ENCODE measurements around the gene GTF3C5. TPM values are rescaled to one million over a fixed set of nuclear protein-coding genes. Genes with fewer than 3 reads are reported as not detected.
"Not testable (repeated sequence)": the region's sequence is repeated elsewhere in the genome, so short reads cannot be mapped to it uniquely, and the experiment has no call there.

The GTF3C5 gene
- polyA plus RNA-seq, 1 donor from 2014 or later: 103 TPM

DNA sequence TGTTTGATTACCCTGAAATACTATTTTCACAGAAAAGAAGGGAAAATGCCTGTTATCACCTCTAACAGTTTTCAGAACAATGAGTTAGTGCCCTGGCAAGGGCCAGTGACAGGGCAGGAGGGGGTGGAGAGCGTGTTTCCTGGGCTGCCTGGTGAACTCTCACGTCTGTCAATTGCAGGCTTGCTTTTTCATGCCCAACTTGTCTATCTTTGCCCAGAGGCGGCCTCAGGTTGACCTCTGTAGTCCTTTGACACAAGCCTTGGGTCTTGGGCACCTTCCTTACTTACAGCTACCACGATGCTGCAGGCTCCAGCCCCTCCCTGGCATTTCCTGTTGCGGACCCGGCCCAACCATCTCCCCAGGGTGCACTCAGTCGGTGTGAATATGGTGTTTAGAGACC is 28.8 kb downstream of the GTF3C5 start:
- Histone ChIP-seq H4K20me1 (ENCODE audit: insufficient read depth) (no peaks in the 10 kb centered on the region), H3K4me2 (ENCODE audit: low read length) (no peak overlapping the region), H3K79me2 (replicated peaks; ENCODE audit: insufficient read depth, low read length) (no peaks in the 10 kb centered on the region), H2AFZ (ENCODE audit: low read depth, low read length) (no peak overlapping the region), H3K4me3 (ENCODE audit: low read length) (no peak overlapping the region), H3F3A (ENCODE audit: insufficient read depth, low read length, poor library complexity, severe bottlenecking) (no peaks in the 10 kb centered on the region), H3K27me3 (ENCODE audit: insufficient read depth, low read depth, low read length) (no peaks in the 10 kb centered on the region), H3K9ac (ENCODE audit: low read length) (no peak overlapping the region), H3K9me3 (ENCODE audit: low read length) (no peaks in the 10 kb centered on the region), H3K36me3 (ENCODE audit: insufficient read depth, low read length) (no peaks in the 10 kb centered on the region), H3K9me2 (ENCODE audit: insufficient read depth, low read length) (no peaks in the 10 kb centered on the region), H3K27ac (ENCODE audit: low read length) (no peak overlapping the region)
- TF ChIP-seq, protein P1, sequence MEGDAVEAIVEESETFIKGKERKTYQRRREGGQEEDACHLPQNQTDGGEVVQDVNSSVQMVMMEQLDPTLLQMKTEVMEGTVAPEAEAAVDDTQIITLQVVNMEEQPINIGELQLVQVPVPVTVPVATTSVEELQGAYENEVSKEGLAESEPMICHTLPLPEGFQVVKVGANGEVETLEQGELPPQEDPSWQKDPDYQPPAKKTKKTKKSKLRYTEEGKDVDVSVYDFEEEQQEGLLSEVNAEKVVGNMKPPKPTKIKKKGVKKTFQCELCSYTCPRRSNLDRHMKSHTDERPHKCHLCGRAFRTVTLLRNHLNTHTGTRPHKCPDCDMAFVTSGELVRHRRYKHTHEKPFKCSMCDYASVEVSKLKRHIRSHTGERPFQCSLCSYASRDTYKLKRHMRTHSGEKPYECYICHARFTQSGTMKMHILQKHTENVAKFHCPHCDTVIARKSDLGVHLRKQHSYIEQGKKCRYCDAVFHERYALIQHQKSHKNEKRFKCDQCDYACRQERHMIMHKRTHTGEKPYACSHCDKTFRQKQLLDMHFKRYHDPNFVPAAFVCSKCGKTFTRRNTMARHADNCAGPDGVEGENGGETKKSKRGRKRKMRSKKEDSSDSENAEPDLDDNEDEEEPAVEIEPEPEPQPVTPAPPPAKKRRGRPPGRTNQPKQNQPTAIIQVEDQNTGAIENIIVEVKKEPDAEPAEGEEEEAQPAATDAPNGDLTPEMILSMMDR (IDR thresholded peaks at IDR 0.05; ENCODE audit: poor library complexity, severe bottlenecking): no peak
- TF ChIP-seq, protein P2, sequence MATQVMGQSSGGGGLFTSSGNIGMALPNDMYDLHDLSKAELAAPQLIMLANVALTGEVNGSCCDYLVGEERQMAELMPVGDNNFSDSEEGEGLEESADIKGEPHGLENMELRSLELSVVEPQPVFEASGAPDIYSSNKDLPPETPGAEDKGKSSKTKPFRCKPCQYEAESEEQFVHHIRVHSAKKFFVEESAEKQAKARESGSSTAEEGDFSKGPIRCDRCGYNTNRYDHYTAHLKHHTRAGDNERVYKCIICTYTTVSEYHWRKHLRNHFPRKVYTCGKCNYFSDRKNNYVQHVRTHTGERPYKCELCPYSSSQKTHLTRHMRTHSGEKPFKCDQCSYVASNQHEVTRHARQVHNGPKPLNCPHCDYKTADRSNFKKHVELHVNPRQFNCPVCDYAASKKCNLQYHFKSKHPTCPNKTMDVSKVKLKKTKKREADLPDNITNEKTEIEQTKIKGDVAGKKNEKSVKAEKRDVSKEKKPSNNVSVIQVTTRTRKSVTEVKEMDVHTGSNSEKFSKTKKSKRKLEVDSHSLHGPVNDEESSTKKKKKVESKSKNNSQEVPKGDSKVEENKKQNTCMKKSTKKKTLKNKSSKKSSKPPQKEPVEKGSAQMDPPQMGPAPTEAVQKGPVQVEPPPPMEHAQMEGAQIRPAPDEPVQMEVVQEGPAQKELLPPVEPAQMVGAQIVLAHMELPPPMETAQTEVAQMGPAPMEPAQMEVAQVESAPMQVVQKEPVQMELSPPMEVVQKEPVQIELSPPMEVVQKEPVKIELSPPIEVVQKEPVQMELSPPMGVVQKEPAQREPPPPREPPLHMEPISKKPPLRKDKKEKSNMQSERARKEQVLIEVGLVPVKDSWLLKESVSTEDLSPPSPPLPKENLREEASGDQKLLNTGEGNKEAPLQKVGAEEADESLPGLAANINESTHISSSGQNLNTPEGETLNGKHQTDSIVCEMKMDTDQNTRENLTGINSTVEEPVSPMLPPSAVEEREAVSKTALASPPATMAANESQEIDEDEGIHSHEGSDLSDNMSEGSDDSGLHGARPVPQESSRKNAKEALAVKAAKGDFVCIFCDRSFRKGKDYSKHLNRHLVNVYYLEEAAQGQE (IDR thresholded peaks at IDR 0.05; ENCODE audit: borderline replicate concordance): no peak
- TF ChIP-seq MXI1 (conservative IDR thresholded peaks at IDR 0.05; ENCODE audit: poor library complexity, severe bottlenecking): no peak
- TF ChIP-seq POLR2AphosphoS5 (IDR thresholded peaks at IDR 0.05): no peak
- TF ChIP-seq RAD21 (conservative IDR thresholded peaks at IDR 0.05): no peak
- TF ChIP-seq SMC3 (conservative IDR thresholded peaks at IDR 0.05; ENCODE audit: poor library complexity): no peak
- no peak for TF ChIP-seq TAF1 (IDR thresholded peaks at IDR 0.05; ENCODE audit: low read depth)
- TF ChIP-seq EZH2 (IDR thresholded peaks at IDR 0.05; ENCODE audit: borderline replicate concordance, insufficient read depth, low read length, poor library complexity, severe bottlenecking): no peak

DNA sequence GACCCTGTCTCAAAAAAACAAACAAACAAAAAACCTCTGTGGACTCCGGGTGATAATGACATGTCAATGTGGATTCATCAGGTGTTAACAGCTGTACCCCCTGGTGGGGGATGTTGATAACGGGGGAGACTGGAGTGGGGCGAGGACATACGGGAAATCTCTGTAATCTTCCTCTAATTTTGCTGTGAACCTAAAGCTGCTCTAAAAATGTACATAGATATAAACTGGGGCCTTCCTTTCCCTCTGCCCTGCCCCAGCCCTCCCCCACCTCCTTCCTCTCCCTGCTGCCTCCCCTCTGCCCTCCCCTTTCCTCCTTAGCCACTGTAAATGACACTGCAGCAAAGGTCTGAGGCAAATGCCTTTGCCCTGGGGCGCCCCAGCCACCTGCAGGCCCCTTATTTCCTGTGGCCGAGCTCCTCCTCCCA is 29.6 kb downstream of the GTF3C5 start:
- Histone ChIP-seq H3K79me2 (replicated peaks; ENCODE audit: insufficient read depth, low read length) (no peaks in the 10 kb centered on the region), H3K9me2 (ENCODE audit: insufficient read depth, low read length) (no peaks in the 10 kb centered on the region), H3K9ac (ENCODE audit: low read length) (no peak overlapping the region), H2AFZ (ENCODE audit: low read depth, low read length) (no peak overlapping the region), H3F3A (ENCODE audit: insufficient read depth, low read length, poor library complexity, severe bottlenecking) (no peaks in the 10 kb centered on the region), H3K9me3 (ENCODE audit: low read length) (no peaks in the 10 kb centered on the region), H3K4me2 (ENCODE audit: low read length) (no peak overlapping the region), H3K27ac (ENCODE audit: low read length) (no peak overlapping the region), H3K36me3 (ENCODE audit: insufficient read depth, low read length) (no peaks in the 10 kb centered on the region), H3K4me3 (ENCODE audit: low read length) (no peak overlapping the region), H3K27me3 (ENCODE audit: insufficient read depth, low read depth, low read length) (no peaks in the 10 kb centered on the region), H4K20me1 (ENCODE audit: insufficient read depth) (no peaks in the 10 kb centered on the region)
- TF ChIP-seq POLR2AphosphoS5 (IDR thresholded peaks at IDR 0.05): no peak
- TF ChIP-seq SMC3 (conservative IDR thresholded peaks at IDR 0.05; ENCODE audit: poor library complexity): no peak
- TF ChIP-seq TAF1 (IDR thresholded peaks at IDR 0.05; ENCODE audit: low read depth): no peak
- TF ChIP-seq, protein P1 (IDR thresholded peaks at IDR 0.05; ENCODE audit: poor library complexity, severe bottlenecking): no peak
- no peak for TF ChIP-seq RAD21 (conservative IDR thresholded peaks at IDR 0.05)
- TF ChIP-seq, protein P2 (IDR thresholded peaks at IDR 0.05; ENCODE audit: borderline replicate concordance): no peak
- TF ChIP-seq EZH2 (IDR thresholded peaks at IDR 0.05; ENCODE audit: borderline replicate concordance, insufficient read depth, low read length, poor library complexity, severe bottlenecking): no peak

DNA sequence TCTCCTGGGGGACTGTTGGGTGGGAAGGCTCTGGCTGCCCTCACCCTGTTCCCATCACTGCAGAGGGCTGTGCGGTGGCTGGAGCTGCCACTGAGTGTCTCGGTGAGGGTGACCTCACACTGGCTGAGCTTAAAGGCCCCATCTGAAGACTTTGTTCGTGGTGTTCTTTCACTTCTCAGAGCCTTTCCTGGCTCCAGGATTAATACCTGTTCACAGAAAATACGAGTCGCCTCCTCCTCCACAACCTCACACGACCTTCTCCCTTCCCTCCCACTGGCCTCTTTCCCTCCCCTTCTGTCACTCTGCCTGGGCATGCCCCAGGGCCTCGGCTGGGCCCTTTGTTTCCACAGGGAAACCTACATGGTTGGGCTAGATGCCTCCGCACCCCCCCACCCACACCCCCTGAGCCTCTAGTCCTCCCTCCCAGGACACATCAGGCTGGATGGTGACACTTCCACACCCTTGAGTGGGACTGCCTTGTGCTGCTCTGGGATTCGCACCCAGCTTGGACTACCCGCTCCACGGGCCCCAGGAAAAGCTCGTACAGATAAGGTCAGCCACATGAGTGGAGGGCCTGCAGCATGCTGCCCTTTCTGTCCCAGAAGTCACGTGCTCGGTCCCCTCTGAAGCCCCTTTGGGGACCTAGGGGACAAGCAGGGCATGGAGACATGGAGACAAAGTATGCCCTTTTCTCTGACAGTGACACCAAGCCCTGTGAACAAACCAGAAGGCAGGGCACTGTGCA is 30.4 kb downstream of the GTF3C5 start:
- H3K9ac ChIP-seq (ENCODE audit: low read length); H3K79me2 ChIP-seq (replicated peaks; ENCODE audit: insufficient read depth, low read length); H3K9me3 ChIP-seq (ENCODE audit: low read length); H3K4me2 ChIP-seq (ENCODE audit: low read length); H4K20me1 ChIP-seq (ENCODE audit: insufficient read depth); H3F3A ChIP-seq (ENCODE audit: insufficient read depth, low read length, poor library complexity, severe bottlenecking); H3K27ac ChIP-seq (ENCODE audit: low read length); H3K27me3 ChIP-seq (ENCODE audit: insufficient read depth, low read depth, low read length); H2AFZ ChIP-seq (ENCODE audit: low read depth, low read length); H3K4me3 ChIP-seq (ENCODE audit: low read length); H3K36me3 ChIP-seq (ENCODE audit: insufficient read depth, low read length); H3K9me2 ChIP-seq (ENCODE audit: insufficient read depth, low read length): not testable (repeated sequence)

All from neural cell (in vitro differentiated cells).